Type B pancreatic cell (in vitro differentiated cells): Measurements from ENCODE around the gene IZUMO1. TPM values are rescaled to one million over a fixed set of nuclear protein-coding genes. Genes with fewer than 3 reads are reported as not detected.

Experiments
- DNase-seq: peaks from one replicate; pipeline ENCODE4 v3.0.0; 2021; ENCODE audit warnings: mixed read lengths; ENCODE audit not compliant: unreplicated experiment; ENCODE audit errors: extremely low spot score
- H3K27ac Mint-ChIP-seq: 2 replicates; pipeline ENCODE4 v1.8.0; 2021; ENCODE audit warnings: mild to moderate bottlenecking, mixed read lengths
- H3K27me3 Mint-ChIP-seq: 2 replicates; pipeline ENCODE4 v1.8.0; 2021; ENCODE audit warnings: mixed read lengths
- H3K36me3 Mint-ChIP-seq: 2 replicates; pipeline ENCODE4 v1.8.0; 2021; ENCODE audit warnings: mixed read lengths
- H3K4me1 Mint-ChIP-seq: one replicate; pipeline ENCODE4 v1.8.0; 2021; ENCODE audit warnings: mixed read lengths; ENCODE audit not compliant: unreplicated experiment
- H3K4me3 Mint-ChIP-seq: 2 replicates; pipeline ENCODE4 v1.8.0; 2021; ENCODE audit warnings: mild to moderate bottlenecking, mixed read lengths
- H3K9me3 Mint-ChIP-seq: 2 replicates; pipeline ENCODE4 v1.8.0; 2021; ENCODE audit warnings: mixed read lengths
- total RNA-seq: library from RNA; stranded (reverse); gene quantifications from 2 replicates; pipeline ENCODE4 v1.2.1, GENCODE V29; 2021; ENCODE audit warnings: low replicate concordance
- TF ChIP-seq, protein P1 (sequence below): fragments of 200-600 bp; sonication (generic); conservative IDR thresholded peaks from 2 replicates; pipeline ENCODE4 v1.5.0; 2021; ENCODE audit warnings: antibody characterized with exemption, mild to moderate bottlenecking

The IZUMO1 gene
- total RNA-seq, 1 donor from 2014 or later: 4.8 TPM

DNA sequence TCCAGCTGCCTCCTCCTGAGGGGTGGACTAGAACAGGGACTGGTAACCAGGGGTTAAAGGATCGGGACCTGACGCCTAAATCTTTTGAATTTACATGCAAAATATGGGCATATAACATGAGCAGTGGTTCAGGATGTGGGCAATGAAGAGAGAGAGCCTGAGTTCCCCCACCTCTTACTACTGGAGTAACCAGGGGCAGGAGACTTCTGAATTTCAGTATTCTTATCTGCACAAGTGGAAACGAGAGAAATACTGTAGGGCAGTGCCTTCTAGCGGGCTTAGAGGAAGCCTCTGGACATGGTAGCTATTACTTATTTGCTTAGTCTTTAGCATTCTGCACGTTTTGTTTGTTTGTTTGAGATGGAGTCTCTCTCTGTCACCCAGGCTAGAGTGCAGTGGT lies 37.8 kb upstream of the IZUMO1 start:
- Mint-ChIP-seq H3K9me3 (no peaks in the 10 kb centered on the region), H3K36me3 (no peaks in the 10 kb centered on the region), H3K27me3 (no peaks in the 10 kb centered on the region), H3K4me3 (no peak overlapping the region), H3K4me1 (peaks cover 14% of the 10 kb centered on the region), H3K27ac (no peak overlapping the region)
- DNase-seq: no peak
- TF ChIP-seq, protein P1, sequence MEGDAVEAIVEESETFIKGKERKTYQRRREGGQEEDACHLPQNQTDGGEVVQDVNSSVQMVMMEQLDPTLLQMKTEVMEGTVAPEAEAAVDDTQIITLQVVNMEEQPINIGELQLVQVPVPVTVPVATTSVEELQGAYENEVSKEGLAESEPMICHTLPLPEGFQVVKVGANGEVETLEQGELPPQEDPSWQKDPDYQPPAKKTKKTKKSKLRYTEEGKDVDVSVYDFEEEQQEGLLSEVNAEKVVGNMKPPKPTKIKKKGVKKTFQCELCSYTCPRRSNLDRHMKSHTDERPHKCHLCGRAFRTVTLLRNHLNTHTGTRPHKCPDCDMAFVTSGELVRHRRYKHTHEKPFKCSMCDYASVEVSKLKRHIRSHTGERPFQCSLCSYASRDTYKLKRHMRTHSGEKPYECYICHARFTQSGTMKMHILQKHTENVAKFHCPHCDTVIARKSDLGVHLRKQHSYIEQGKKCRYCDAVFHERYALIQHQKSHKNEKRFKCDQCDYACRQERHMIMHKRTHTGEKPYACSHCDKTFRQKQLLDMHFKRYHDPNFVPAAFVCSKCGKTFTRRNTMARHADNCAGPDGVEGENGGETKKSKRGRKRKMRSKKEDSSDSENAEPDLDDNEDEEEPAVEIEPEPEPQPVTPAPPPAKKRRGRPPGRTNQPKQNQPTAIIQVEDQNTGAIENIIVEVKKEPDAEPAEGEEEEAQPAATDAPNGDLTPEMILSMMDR: no peak

GRCh38 chr19:48780631-48781391 lies 34.1 kb upstream of the IZUMO1 start:
- TF ChIP-seq, protein P1: no peak
- Mint-ChIP-seq H3K36me3 (no peaks in the 10 kb centered on the region), H3K9me3 (no peaks in the 10 kb centered on the region), H3K27ac (peak overlapping the region; percentile 24), H3K27me3 (no peaks in the 10 kb centered on the region), H3K4me1 (peaks cover 14% of the 10 kb centered on the region), H3K4me3 (peak overlapping the region; percentile 24)
- DNase-seq: no peak

DNA sequence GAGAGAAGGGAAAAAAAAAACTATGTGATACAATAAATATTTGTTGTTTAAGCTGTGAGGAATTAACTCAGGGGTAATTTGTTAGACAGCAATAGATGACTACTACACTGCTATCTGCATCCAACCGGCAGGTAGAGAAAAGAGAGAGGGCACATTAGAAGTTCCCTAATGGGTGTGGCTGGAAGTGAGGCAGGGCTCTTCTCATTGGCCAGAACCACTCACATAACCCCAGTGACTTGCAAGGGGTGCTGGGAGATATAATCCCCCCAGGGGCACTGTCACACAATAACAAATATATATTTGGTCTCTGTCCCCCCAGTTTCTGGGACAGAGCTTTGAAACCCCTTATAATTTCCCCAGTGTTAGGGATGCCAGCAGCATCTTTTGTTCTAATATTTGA lies 32.9 kb upstream of the IZUMO1 start:
- Mint-ChIP-seq H3K9me3 (no peaks in the 10 kb centered on the region), H3K36me3 (no peaks in the 10 kb centered on the region), H3K4me1 (peaks cover 14% of the 10 kb centered on the region), H3K4me3 (no peak overlapping the region), H3K27ac (no peak overlapping the region), H3K27me3 (no peaks in the 10 kb centered on the region)
- TF ChIP-seq, protein P1: no peak
- no peak for DNase-seq

DNA sequence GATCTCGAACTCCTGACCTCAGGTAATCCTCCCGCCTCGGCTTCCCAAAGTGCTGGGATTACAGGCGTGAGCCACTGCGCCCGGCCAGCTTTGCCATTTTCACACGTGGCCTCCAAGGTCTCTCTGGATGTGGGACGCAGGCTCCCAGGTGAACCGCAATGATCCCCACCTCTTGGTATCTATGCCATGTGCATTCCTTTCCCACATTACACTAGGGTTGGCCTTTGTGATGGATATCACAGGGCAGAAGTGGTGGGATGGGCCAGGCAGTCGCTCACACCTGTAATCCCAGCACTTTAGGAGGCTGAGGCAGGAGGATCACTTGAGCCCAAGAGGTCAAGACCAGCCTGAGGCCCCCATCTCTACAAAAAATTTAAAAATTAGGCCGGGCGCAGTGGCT lies 31.0 kb upstream of the IZUMO1 start:
- H3K4me1 Mint-ChIP-seq: peaks cover 15% of the 10 kb centered on the region
- H3K27me3 Mint-ChIP-seq: no peaks in the 10 kb centered on the region
- H3K27ac Mint-ChIP-seq: no peak overlapping the region
- DNase-seq: no peak
- H3K36me3 Mint-ChIP-seq: no peaks in the 10 kb centered on the region
- TF ChIP-seq, protein P1: no peak
- H3K9me3 Mint-ChIP-seq: no peaks in the 10 kb centered on the region
- no peak overlapping the region for H3K4me3 Mint-ChIP-seq

DNA sequence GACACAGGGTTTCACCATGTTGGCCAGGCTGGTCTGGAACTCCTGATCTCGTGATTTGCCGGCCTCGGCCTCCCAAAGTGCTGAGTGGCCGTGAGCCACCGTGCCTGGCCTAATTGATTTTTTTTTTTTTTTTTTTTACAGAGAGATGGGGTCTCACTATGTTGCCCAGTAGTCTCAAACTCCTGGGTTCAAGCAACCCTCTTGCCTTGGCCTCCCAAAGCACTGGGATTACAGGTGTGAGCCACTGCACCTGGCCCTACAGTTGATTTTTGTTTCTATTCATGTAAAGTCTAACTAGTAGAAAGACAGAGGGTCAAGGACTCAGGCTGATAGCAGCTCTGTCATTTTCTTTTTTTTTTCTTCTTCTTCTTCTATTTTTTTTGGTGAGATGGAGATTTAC lies 30.4 kb upstream of the IZUMO1 start:
- H3K9me3 Mint-ChIP-seq: no peaks in the 10 kb centered on the region
- no peak for DNase-seq
- TF ChIP-seq, protein P1: no peak
- no peaks in the 10 kb centered on the region for H3K27me3 Mint-ChIP-seq
- H3K4me1 Mint-ChIP-seq: peaks cover 15% of the 10 kb centered on the region
- H3K36me3 Mint-ChIP-seq: no peaks in the 10 kb centered on the region
- H3K4me3 Mint-ChIP-seq: no peak overlapping the region
- H3K27ac Mint-ChIP-seq: no peak overlapping the region
